IMR-90 (cell line): ENCODE measurements around the gene CYSRT1. TPM values are rescaled to one million over a fixed set of nuclear protein-coding genes. Genes with fewer than 3 reads are reported as not detected.

Source experiments
- ATAC-seq: fragments of 200-7000 bp; cut with Tn5 transposase; 2 replicates; pipeline ENCODE4 v1.9.1; 2020; ENCODE audit warnings: low read depth, mild to moderate bottlenecking, moderate library complexity
- BruUV-seq: library from RNA; stranded (reverse); fragments of 400-500 nt; replicated peaks from 2 replicates; lab custom pipeline; 2021; lab: Mats Ljungman, UMichigan
- CTCF ChIA-PET: fragments of 300-600 bp; formaldehyde crosslinking; extraction: SDS; loops from one replicate; lab custom pipeline; 2021; ENCODE audit warnings: antibody characterized with exemption; lab: Yijun Ruan, JAX
- POLR2A ChIA-PET: fragments of 300-600 bp; sonication (Branson Sonifier 250); formaldehyde crosslinking; loops from one replicate; lab custom pipeline; 2022; ENCODE audit warnings: antibody characterized with exemption; ENCODE audit not compliant: unreplicated experiment; lab: Charles Lee
- DNase-seq: peaks from one replicate; pipeline ENCODE4 v3.0.0; 2013
- H2AFZ ChIP-seq: replicated peaks from 2 replicates; pipeline ENCODE3; 2013; ENCODE audit warnings: low read length, mild to moderate bottlenecking; ENCODE audit not compliant: poor library complexity
- H2AK5ac ChIP-seq: 2 replicates; pipeline ENCODE4 v1.6.1; 2013; ENCODE audit warnings: low read depth, low read length, inconsistent platforms
- H2AK9ac ChIP-seq: replicated peaks from 2 replicates; pipeline ENCODE3; 2013; ENCODE audit warnings: mild to moderate bottlenecking, low read depth, low read length, moderate library complexity; ENCODE audit not compliant: poor library complexity
- H2BK120ac ChIP-seq: 2 replicates; pipeline ENCODE4 v1.6.1; 2013; ENCODE audit warnings: low read depth, low read length, inconsistent platforms
- H2BK15ac ChIP-seq: 3 replicates; pipeline ENCODE4 v1.6.1; 2013; ENCODE audit warnings: low read depth, low read length, inconsistent platforms
- H2BK20ac ChIP-seq: 2 replicates; pipeline ENCODE4 v1.6.1; 2013; ENCODE audit warnings: low read depth, mild to moderate bottlenecking, inconsistent platforms, low read length, moderate library complexity
- H2BK5ac ChIP-seq: 2 replicates; pipeline ENCODE4 v1.6.1; 2013; ENCODE audit warnings: mild to moderate bottlenecking, low read depth, low read length, inconsistent platforms; ENCODE audit not compliant: poor library complexity, severe bottlenecking
- H3K14ac ChIP-seq: replicated peaks from 2 replicates; pipeline ENCODE4 v1.6.1; 2013; ENCODE audit warnings: low read depth, low read length, inconsistent platforms
- H3K18ac ChIP-seq: 2 replicates; pipeline ENCODE4 v1.6.1; 2013; ENCODE audit warnings: low read depth, low read length, control low read depth
- H3K23ac ChIP-seq: 2 replicates; pipeline ENCODE4 v1.6.1; 2013; ENCODE audit warnings: low read depth, low read length, inconsistent platforms
- H3K27ac ChIP-seq: 2 replicates; pipeline ENCODE4 v1.5.1; 2013; ENCODE audit warnings: mild to moderate bottlenecking, control low read depth, low read length; ENCODE audit not compliant: insufficient read depth
- H3K27me3 ChIP-seq: 2 replicates; pipeline ENCODE4 v1.6.1; 2013; ENCODE audit warnings: low read length; ENCODE audit not compliant: control insufficient read depth, insufficient read depth
- H3K36me3 ChIP-seq: 2 replicates; pipeline ENCODE4 v1.6.1; 2013; ENCODE audit warnings: low read length, mixed read lengths; ENCODE audit not compliant: control insufficient read depth, insufficient read depth
- H3K4ac ChIP-seq: 2 replicates; pipeline ENCODE4 v1.6.1; 2013; ENCODE audit warnings: low read depth, low read length, inconsistent platforms
- H3K4me1 ChIP-seq: 2 replicates; pipeline ENCODE4 v1.6.1; 2013; ENCODE audit warnings: low read length, mixed read lengths; ENCODE audit not compliant: control insufficient read depth, insufficient read depth
- H3K4me2 ChIP-seq: 2 replicates; pipeline ENCODE4 v1.6.1; 2013; ENCODE audit warnings: low read depth, mild to moderate bottlenecking, control low read depth, low read length, moderate library complexity
- H3K4me3 ChIP-seq: 2 replicates; pipeline ENCODE4 v1.5.1; 2013; ENCODE audit warnings: low read depth, mild to moderate bottlenecking, control low read depth, low read length, moderate library complexity; ENCODE audit not compliant: insufficient read depth
- H3K56ac ChIP-seq: 2 replicates; pipeline ENCODE4 v1.6.1; 2013; ENCODE audit warnings: low read length, inconsistent platforms; ENCODE audit not compliant: insufficient read depth; ENCODE audit errors: extremely low read depth
- H3K79me1 ChIP-seq, 2 experiments: 2 replicates each; pipeline ENCODE4 v1.6.1; 2013; ENCODE audit warnings: low read length in 2 of 2, inconsistent platforms in 1 of 2, low read depth in 1 of 2
- H3K9ac ChIP-seq: 2 replicates; pipeline ENCODE4 v1.6.1; 2013; ENCODE audit warnings: low read depth, low read length, control low read depth
- H3K9me1 ChIP-seq: 2 replicates; pipeline ENCODE4 v1.6.1; 2013; ENCODE audit warnings: low read length, inconsistent platforms; ENCODE audit not compliant: insufficient read depth
- H3K9me3 ChIP-seq: 2 replicates; pipeline ENCODE4 v1.6.1; 2013; ENCODE audit warnings: low read length; ENCODE audit not compliant: control insufficient read depth, insufficient read depth
- H4K20me1 ChIP-seq: 2 replicates; pipeline ENCODE4 v1.6.1; 2013; ENCODE audit warnings: low read length, inconsistent platforms; ENCODE audit not compliant: insufficient read depth
- H4K5ac ChIP-seq: 2 replicates; pipeline ENCODE4 v1.6.1; 2013; ENCODE audit warnings: mild to moderate bottlenecking, low read depth, low read length, control low read depth
- H4K8ac ChIP-seq, 2 experiments: 2 replicates each; pipeline ENCODE4 v1.6.1; 2013; ENCODE audit warnings: low read depth in 2 of 2, low read length in 2 of 2, control low read depth in 1 of 2, inconsistent platforms in 1 of 2
- H4K91ac ChIP-seq: 2 replicates; pipeline ENCODE4 v1.6.1; 2013; ENCODE audit warnings: low read depth, low read length, inconsistent platforms; ENCODE audit not compliant: insufficient read depth
- FOS ChIP-seq: fragments of 150-350 bp; IDR thresholded peaks from 2 replicates; pipeline ENCODE4 v1.6.1; 2016; ENCODE audit warnings: low read depth, low read length
- WGBS, 2 experiments: methylation state at CpG; one replicate each; pipeline versions ENCODE4 v1.1.5 to v1.1.7; 2013; ENCODE audit warnings: missing lambda C conversion rate in 2 of 2; ENCODE audit not compliant: insufficient read length in 1 of 2; ENCODE audit errors: extremely low coverage in 2 of 2; 5-methylcytosine and 5-hydroxymethylcytosine counted together
- dilution Hi-C: fragments of 300-500 bp; cut with HindIII; formaldehyde crosslinking; loops from one replicate; pipeline ENCODE4 v1.14.3; 2018; ENCODE audit warnings: low sequenced_read_pairs; ENCODE audit not compliant: unreplicated experiment
- in situ Hi-C: fragments of 300-500 bp; cut with MboI; formaldehyde crosslinking; loops from 3 replicates; pipeline ENCODE4 v1.14.3; 2019; ENCODE audit warnings: low sequenced_read_pairs, inconsistent platforms, mixed read lengths
- intact Hi-C: fragments of 100-400 bp; cut with micrococcal nuclease; formaldehyde crosslinking; loops from 2 replicates; pipeline ENCODE4 v1.10.0; 2022
- polyA plus RNA-seq, 3 experiments: library from polyadenylated mRNA; depleted of rRNA; stranded (reverse); fragments of >200 nt; gene quantifications; 2 replicates each; pipeline ENCODE4 v1.2.3, GENCODE V29; 2012; ENCODE audit warnings: low replicate concordance in 1 of 3
- total RNA-seq: library from RNA; depleted of rRNA; stranded (reverse); fragments of >200 nt; gene quantifications from 2 replicates; pipeline ENCODE4 v1.2.3, GENCODE V29; 2012

Gene CYSRT1
- total and polyA plus RNA-seq, 2 of the 4 experiments (the other 2 are of a cell fraction), result 0.18 to 0.84 TPM

- in situ Hi-C loops, result no loop called here
- H2AK5ac ChIP-seq, result no peak overlapping the region
- CTCF ChIA-PET, result no interaction called here
- H3K56ac ChIP-seq, result no peak overlapping the region
- POLR2A ChIA-PET, result interaction anchor here (0.6 kb wide), 1 partner anchor 30 kb away, joined by 16 read pairs; no protein-coding TSS in a partner anchor
- no peak overlapping the region for H2BK20ac ChIP-seq
- no peak overlapping the region for H4K5ac ChIP-seq
- no peak overlapping the region for H4K91ac ChIP-seq
- H2BK120ac ChIP-seq, result no peak overlapping the region
- H3K27ac ChIP-seq, result no peak overlapping the region
- intact Hi-C loops, result no loop called here
- H3K14ac ChIP-seq, result no peak overlapping the region
- H3K9ac ChIP-seq, result no peak overlapping the region
- peaks cover under 1% of the 10 kb centered on the region; the same call in 1 of the 2 replicates for H4K20me1 ChIP-seq
- no peaks in the 10 kb centered on the region for H3K36me3 ChIP-seq
- TF ChIP-seq FOS, result no peak
- WGBS, 2 experiments, result 83% methylated on average over 5 of the region's 23 CpGs; no CpG with 5 or more reads in 1 of the 2 experiments
- 0 out of 4 replicates have a peak, but pooled peaks cover 0 to under 1% of the 10 kb centered on the region in 2 experiments for H3K79me1 ChIP-seq
- no TSS peak for BruUV-seq
- DNase-seq, result no peak
- no peak overlapping the region for H2AK9ac ChIP-seq
- no peak overlapping the region for H3K4me2 ChIP-seq
- no peak overlapping the region for H2BK5ac ChIP-seq
- no peak overlapping the region for H3K4ac ChIP-seq
- H3K23ac ChIP-seq, result no peak overlapping the region
- H3K9me3 ChIP-seq, result no peaks in the 10 kb centered on the region
- dilution Hi-C loops, result no loop called here
- H3K27me3 ChIP-seq, result peaks cover 1% of the 10 kb centered on the region; the same call in 1 of the 2 replicates
- no peak overlapping the region for H2AFZ ChIP-seq
- H4K8ac ChIP-seq, result no peak overlapping the region
- H3K9me1 ChIP-seq, result no peaks in the 10 kb centered on the region
- peaks cover 2% of the 10 kb centered on the region; the same call in 1 of the 2 replicates for H3K4me1 ChIP-seq
- ATAC-seq, result no peak
- H3K4me3 ChIP-seq, result no peak overlapping the region
- no peak overlapping the region for H2BK15ac ChIP-seq
- H3K18ac ChIP-seq, result no peak overlapping the region
Measured at GRCh38 chr9:137231372-137232039, 6.5 kb downstream of the CYSRT1 start.
